A549 (cell line): ENCODE data around the gene GCHFR.

Source experiments
- EP300 ChIP-seq, 2 experiments: fragments of >200 bp; sonication (Bioruptor Twin); formaldehyde crosslinking; IDR thresholded peaks; 2 replicates in 1 of 2; 3 replicates in 1 of 2; pipeline ENCODE4 v1.6.1; 2016 to 2017
- JUNB ChIP-seq: fragments of >200 bp; sonication (Bioruptor Twin); formaldehyde crosslinking; IDR thresholded peaks from 2 replicates; pipeline ENCODE4 v1.6.1; 2016
- RFX5 ChIP-seq: fragments of 450-650 bp; IDR thresholded peaks from 2 replicates; pipeline ENCODE4 v1.7.1; 2014; ENCODE audit warnings: antibody characterized with exemption, mild to moderate bottlenecking, moderate library complexity
- TF ChIP-seq, protein P1 (sequence below): fragments of >200 bp; sonication (Bioruptor Twin); formaldehyde crosslinking; IDR thresholded peaks from 3 replicates; pipeline ENCODE4 v1.5.1; 2016

DNA sequence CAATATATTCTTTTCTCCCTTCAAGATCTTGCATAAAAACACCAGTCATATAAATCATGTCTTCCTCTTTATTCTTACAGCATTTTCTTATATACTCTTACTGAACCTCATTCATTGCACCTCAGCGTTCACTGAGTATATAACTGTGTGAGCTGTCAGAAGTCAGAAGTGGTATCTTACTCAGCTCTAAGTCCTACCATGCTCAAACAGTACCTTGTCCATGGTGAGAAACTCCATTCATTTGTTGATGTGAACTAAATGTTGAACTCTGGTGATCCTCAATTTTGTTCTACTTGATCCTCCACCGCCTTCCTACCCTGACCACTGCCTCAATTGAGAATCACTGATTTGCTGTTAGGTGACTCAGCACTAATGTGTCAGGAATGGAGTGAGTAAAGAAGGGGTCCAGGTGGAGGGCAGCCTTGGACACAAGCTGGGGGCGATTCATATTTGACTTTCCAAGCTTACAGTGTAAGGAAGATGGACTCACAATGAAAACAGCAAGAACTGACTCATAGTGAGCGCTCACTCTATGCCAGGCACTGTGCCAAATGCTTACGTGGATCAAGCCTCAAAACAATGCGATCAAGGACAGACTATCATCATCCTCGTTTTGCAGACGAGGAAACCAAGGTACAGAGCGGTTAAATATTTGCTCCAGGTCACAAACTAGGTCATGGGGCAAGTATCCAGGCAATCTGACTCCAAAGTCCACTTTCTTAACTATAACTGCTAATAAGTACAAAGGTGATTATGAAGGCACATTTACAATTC lies 29.5 kb downstream of the GCHFR start:
- peak in 1 of 2 experiments; percentile 31; a peak in 1 of 5 replicates for TF ChIP-seq EP300 (IDR thresholded peaks at IDR 0.05)
- TF ChIP-seq, protein P1, sequence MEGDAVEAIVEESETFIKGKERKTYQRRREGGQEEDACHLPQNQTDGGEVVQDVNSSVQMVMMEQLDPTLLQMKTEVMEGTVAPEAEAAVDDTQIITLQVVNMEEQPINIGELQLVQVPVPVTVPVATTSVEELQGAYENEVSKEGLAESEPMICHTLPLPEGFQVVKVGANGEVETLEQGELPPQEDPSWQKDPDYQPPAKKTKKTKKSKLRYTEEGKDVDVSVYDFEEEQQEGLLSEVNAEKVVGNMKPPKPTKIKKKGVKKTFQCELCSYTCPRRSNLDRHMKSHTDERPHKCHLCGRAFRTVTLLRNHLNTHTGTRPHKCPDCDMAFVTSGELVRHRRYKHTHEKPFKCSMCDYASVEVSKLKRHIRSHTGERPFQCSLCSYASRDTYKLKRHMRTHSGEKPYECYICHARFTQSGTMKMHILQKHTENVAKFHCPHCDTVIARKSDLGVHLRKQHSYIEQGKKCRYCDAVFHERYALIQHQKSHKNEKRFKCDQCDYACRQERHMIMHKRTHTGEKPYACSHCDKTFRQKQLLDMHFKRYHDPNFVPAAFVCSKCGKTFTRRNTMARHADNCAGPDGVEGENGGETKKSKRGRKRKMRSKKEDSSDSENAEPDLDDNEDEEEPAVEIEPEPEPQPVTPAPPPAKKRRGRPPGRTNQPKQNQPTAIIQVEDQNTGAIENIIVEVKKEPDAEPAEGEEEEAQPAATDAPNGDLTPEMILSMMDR, result no peak
- TF ChIP-seq JUNB, result peak; percentile 45
- TF ChIP-seq RFX5, result no peak
